ENCODE data around the gene IGF1.

Gene IGF1

GRCh38 chr12:102429211-102430154 is 50.9 kb downstream of the IGF1 start:
- no peak for DNase-seq (ENCODE audit: low spot score)
- TF ChIP-seq CTCF (IDR thresholded peaks at IDR 0.05; ENCODE audit: extremely low read depth, missing control alignments), result no peak

GRCh38 chr12:102427543-102427941 is 52.8 kb downstream of the IGF1 start:
- TF ChIP-seq CTCF (IDR thresholded peaks at IDR 0.05; ENCODE audit: extremely low read depth, missing control alignments), result no peak
- no peak for DNase-seq (ENCODE audit: low spot score)

- TF ChIP-seq CTCF (IDR thresholded peaks at IDR 0.05; ENCODE audit: extremely low read depth, missing control alignments), result no peak
- no peak for DNase-seq (ENCODE audit: low spot score)
Measured at GRCh38 chr12:102426599-102427542, 53.5 kb downstream of the IGF1 start.

GRCh38 chr12:102425109-102426039 is 55.0 kb downstream of the IGF1 start:
- no peak for TF ChIP-seq CTCF (IDR thresholded peaks at IDR 0.05; ENCODE audit: extremely low read depth, missing control alignments)
- DNase-seq (ENCODE audit: low spot score), result no peak

GRCh38 chr12:102423462-102423861 is 56.9 kb downstream of the IGF1 start:
- no peak for TF ChIP-seq CTCF (IDR thresholded peaks at IDR 0.05; ENCODE audit: extremely low read depth, missing control alignments)
- DNase-seq (ENCODE audit: low spot score), result no peak

- no peak for DNase-seq (ENCODE audit: low spot score)
Measured at GRCh38 chr12:102421802-102422583, 58.4 kb downstream of the IGF1 start.

More at GRCh38 chr12:102421802-102422583, 58.4 kb downstream of the IGF1 start:
- no peak for TF ChIP-seq CTCF (IDR thresholded peaks at IDR 0.05; ENCODE audit: extremely low read depth, missing control alignments)

All from GM20000 (cell line).